Dedifferentiated amniotic fluid mesenchymal stem cell (primary cell): Measurements from ENCODE around the gene SP8.
"Not testable (repeated sequence)": the region's sequence is repeated elsewhere in the genome, so short reads cannot be mapped to it uniquely, and the experiment has no call there.

Experiments
- DNase-seq: peaks from one replicate; pipeline ENCODE4 v3.0.0-alpha.2; 2016; ENCODE audit errors: extremely low spot score

SP8 gene

DNA sequence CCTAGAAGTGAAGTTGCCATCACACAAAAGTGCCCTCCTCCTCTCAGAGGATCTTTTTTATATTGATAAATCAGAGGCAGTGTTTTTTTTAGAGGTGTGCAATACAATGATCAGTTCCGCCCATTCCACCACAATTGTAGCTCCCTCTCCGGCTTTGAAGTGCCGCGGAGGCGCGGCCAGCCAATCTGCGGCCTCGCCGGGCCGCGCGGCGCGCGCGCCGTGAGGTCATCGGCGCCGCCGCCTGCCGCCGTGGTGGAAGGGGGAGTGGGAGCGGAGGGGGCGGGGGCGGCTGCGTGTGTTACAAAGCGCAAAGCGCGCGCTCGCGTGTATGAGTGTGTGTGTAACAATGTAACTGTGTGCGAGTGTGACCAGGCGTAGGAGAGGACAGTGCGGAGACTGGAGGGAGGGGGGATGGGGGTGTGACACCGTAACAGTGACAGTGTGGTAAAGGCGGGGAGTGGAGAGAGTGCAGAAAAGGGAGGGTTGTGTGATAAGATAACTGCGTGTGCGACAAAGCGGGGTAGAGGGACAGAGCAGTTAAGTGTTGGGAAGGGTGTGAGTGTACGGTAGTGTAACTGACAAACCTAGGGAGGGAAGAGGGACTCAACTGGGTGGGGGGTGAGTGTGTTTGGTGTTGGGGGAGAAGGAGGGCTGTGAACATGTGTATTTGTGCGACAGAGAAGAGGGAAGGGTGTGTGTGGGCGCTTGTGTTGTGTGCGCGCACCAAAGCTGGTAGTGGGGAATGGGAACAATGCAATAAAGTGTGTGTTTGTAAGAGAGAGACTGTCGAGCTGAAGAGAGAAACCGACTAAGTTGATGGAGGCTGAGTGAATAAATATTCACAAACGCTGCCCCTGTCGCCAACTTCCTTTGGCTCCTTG, at the start of gene SP8:
Gene SP8, minus strand, starts transcription at position 108 of the 881 bp plus-strand sequence. Its CDS starts 88 bp downstream, at position 20.
- DNase-seq = no peak

DNA sequence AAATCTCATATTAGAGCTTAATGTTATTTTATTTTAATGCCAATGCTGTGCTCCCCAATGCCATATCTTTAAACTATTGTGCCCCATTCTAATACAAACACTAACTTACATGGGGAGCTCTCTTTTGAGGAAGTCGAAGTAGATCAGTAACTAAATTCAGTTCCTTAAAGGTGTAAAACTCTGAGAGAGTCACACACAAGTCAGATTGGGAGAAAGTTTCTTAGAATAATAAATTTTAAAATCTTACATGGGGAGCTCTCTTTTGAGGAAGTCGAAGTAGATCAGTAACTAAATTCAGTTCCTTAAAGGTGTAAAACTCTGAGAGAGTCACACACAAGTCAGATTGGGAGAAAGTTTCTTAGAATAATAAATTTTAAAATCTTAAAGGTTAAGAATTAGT, 49.7 kb upstream of the SP8 start:
- not testable (repeated sequence) for DNase-seq

DNA sequence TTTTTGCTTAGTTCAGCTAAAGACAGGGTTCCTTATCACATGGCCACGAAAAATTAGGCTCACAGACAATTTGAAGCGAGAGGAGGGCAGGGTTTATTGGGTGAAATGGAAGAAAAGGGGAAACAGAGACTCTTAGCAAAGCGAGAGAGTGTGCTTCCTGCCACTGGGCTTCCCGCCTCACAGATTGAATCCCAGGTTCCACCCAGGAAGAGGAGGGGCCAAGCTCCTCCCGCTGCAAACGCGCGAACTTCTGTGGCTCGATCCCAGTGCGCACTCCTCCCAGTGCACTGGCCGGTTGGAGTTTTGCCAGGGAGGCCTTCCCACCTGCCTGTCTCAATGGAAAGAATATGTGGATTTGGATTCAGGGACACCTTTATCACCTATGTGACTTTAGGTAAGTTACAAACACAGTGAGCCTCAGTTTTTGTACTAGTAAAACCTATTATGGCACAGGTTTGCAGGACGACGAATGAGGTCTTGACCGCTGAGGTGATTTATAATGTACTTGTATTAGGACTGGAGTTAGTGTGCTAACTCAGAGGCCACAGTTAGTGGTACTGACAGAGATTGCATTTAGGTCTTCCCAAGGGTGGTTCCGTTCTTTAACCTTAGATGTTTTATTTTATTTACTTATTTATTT, 48.5 kb upstream of the SP8 start:
- no peak for DNase-seq

DNA sequence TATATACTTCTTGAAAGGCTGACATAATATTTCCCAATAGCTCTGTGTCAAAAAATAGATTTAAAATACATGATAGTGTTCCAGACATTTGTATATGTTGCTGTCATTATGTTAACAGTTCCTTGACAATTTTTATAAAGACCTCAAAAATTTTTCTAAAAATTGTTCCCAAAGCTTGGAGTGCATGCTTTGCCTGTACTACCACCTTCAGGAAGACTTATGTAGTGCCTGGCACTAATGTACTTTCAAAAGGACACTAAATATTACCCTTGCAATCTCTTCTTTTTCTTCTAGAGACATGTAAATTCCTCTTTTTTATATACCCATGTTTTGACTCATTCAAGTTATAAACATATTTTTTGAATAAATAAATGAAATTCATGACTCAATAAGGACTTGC, 48.0 kb upstream of the SP8 start:
- no peak for DNase-seq

DNA sequence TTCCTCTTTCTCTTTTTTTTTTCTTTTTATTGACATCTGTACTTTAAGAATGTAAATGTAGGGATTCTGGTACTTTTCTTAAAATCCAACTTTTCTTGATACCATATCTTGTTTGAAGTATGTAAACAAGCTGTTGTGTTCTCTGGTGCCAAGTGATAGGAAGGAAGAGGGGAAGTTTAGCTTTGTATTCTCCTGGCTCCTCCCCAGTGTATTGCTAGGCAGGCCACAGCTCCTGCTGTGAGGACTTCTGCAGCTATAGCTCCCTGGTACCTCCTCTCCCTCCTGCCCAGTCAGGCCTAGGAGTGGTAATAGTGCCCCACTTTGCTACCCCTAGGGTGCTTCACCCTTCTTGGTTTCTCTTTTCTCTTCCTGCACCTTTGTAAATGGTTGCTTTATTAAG, 45.3 kb upstream of the SP8 start:
- DNase-seq = no peak

DNA sequence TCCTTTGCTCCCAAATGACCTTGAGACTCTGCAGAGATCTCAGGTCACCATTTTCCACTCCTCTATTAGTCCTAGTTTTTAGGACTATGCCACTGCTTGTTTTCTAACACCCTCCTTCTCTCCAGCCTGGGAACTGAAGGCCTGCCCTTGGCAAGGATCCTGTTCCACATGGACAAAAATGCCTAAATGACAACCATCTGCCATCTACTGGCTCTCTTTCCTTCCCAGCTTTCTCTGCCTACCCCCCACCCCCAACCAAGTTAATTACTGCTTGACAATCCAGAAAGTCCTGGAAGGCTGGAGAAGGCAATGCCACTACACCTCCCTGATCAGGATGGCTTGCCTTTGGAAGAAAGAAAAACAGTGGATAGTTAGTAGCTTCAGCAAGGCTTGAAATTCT, 44.8 kb upstream of the SP8 start:
- DNase-seq = no peak

DNA sequence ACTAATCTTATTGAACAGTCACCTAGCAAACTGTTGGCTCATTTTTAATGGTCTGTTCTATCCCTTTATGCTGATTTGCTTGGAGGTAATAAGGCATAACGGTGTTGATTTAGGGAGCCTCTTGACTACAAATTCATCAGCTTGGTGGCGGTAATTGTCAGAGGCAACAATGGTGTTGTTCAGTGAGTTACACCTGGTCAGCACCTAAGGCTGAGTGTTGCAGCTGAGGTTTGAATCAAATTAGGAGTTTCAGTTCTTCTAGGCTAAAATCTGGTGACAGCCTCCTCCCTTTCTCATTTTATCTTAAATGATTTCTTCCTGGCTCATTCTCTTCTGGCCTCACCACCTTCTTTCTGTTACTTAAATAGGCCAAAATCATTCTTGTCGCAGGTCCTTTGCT, 42.3 kb upstream of the SP8 start:
- no peak for DNase-seq

DNA sequence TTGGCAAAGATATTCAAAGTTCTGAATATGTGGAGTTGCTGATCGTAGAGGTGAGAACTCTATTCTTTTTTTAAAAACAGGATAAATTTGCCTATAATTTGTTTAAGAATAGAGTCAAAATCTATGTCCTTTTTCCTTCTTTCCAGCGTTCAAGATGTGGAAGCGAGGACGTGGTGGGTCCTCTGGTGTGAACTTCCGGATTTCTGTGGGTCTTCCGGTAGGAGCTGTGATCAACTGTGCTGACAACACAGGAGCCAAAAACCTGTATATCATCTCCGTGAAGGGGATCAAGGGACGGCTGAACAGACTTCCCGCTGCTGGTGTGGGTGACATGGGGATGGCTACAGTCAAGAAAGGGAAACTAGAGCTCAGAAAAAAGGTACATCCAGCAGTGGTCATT, 40.5 kb upstream of the SP8 start:
- no peak for DNase-seq

DNA sequence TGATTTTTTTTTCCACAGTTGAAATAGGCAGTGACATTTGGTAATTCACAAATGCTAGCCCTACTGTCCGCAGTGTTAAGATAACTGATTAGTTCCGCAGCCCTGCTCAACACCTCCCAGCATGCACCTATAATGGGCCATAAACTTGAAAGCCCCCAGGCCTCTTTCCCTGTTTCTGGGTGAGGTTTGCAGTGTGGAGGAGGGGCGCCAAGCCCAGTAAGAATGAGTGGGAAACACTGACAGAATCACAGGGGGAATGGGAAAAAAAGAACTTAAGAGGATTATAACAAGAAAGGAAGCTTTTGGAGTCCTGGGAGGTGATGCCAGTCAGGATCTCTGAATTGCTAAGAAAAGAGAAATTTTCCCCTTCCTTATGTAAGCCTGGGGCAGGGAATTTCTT, 39.6 kb upstream of the SP8 start:
- no peak for DNase-seq

DNA sequence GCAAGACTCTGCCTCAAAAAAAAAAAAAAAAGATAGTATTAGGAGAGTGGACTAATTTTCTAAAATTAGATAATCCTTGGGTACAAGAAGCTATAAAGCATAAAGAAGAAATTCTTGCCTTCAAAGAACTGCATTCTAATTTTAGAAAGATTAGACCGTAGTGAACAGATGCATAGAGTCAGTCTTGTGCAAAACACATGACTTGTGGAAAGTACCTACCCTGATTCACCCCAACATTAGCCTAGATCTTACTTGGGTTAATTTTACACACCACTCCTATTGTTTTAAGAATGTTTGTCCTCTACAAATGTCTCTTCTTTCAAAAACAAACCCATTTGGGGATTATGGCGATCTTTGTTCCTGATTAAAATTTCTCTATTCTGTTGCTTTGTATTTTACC, 38.9 kb upstream of the SP8 start:
- no peak for DNase-seq

DNA sequence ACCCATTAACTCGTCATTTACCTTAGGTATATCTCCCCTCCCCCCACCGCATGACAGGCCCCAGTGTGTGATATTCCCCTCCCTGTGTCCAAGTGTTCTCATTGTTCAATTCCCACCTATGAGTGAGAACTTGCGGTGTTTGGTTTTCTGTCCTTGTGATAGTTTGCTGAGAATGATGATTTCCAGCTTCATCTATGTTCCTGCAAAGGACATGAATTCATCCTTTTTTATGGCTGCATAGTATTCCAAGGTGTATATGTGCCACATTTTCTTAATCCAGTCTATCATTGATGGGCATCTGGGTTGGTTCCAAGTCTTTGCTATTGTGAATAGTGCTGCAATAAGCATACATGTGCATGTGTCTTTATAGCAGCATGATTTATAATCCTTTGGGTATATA, 34.7 kb upstream of the SP8 start:
- not testable (repeated sequence) for DNase-seq

DNA sequence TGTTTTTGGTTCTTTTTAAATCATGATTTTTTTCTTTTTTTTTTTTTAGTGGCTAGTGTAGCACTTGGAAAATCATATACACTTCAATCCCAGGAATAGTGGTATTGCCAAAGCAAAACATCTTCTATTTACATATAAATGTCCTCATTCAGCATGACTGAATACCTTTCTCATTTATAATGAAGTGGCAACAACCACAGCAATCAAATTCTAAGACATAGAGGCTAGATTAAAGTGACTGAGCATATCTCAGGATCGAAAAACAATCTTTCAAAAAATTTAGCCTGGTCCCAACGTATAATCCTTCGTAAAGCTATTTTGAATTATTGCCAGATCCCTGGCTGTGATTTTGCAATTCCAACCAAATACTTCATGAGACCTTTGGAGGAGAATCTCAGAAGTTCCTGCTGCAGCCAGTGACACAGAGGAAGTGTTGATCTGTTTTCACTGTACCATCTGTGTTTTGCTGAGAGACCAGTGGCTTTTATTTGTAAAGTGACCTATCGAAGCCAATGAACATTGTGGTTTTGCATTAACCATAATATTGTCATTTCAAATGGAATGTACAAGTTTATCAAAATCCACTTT, 29.8 kb upstream of the SP8 start:
- DNase-seq = no peak

DNA sequence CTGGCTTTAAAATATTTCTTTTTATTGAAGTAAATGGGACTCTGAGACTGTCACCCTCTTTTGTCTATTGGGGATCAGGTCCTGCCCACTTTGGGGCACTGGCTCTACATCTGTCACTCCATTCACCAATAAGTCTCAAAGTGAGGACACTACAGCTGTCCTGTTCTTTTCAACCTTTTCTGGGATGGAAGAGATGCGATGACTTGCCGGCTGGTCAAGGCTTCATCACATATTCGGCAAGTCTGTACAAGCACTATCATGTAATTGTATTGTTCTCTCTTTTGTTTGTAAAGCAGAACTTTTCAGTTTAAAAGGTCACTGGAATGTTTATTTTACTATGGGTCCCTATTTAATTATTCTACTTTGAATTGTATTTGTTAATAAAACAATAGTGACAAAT, 17.7 kb upstream of the SP8 start:
- no peak for DNase-seq

DNA sequence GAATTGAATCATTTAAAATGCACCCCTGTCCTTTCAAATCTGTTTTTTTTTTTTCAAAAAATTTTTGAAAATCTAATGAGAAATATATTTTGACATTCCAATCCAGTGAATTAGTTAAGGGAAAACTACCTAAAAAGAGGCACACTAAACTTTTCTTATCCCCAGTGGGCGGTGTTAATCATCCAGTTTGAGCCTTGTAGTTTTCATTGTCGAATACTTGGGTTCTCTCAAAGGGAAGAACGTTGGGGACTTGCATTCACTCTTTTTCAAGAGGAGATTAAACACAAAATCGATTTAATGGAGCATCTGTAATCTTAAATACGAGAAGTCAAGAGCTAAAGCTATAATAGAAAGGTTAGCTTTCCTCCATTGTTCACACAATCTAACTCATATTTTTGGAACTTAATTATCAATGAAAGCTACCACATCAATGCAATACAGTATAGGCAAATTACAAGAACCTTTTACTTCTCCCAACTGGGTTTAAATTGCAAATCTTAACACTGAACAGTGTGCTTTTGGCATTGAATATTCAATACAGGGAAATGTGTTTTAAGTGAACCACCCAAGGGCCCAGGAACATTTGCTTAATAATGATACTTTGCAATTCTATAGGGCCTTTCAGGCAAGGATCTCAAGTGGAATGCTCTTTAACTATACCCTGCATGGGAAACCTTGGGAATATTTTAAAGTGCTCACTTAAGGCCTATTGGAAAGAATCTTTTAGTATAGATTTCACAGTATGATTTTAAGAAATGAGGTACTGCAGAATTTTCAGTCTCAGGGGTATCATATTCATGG, 13.1 kb upstream of the SP8 start:
- DNase-seq = no peak

DNA sequence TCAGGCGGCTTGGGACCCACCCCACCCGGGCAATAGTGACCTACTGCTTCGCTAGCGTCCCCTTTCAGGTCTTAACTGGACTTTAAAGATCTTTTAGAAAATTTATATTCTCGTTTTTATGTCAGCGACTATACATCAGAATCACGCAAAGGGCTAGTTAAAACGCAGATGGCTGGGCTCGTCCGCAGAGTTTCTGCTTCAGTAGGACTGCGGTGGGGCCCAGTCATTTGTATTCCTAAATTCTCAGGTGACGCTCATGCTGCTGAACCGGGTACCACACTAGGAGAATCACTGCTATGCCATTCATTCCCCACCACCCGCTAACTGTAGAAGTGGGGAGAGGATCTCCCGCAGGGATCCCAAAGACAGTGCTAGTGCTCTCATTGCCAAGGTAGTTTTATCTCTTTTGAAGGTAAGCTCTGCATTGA, 12.0 kb upstream of the SP8 start:
- DNase-seq = no peak

DNA sequence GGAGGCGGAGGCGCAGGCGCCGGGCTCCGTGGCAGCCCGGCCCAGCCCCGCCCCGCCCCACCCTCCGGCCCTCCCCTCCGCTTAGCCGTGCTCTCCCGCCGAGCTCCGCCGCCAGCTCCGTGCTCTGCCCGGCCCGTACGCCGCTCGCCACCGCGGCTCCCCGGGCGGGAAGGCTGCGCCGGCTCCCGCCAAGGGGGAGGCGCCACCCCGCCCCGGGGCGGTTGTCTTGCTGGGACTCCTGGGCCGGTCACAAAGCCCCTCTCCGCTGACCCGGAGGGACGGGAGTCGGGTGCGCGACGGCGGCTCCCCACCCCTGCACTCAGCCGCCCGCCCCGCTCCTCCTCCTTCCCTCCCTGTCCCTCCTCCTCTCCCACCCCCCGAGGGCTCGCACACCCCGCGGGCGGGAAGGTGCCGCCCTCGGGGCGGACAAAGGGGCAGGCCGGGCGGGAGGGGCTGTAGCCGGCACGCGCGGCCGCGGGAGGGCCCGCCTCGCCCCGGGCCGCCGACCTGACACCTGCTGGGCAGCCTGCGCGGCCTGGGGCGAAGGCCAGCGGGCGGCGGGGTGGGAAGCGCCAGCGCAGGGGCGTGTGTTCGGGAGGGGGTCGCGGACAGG, 11.5 kb upstream of the SP8 start:
- DNase-seq = no peak

DNA sequence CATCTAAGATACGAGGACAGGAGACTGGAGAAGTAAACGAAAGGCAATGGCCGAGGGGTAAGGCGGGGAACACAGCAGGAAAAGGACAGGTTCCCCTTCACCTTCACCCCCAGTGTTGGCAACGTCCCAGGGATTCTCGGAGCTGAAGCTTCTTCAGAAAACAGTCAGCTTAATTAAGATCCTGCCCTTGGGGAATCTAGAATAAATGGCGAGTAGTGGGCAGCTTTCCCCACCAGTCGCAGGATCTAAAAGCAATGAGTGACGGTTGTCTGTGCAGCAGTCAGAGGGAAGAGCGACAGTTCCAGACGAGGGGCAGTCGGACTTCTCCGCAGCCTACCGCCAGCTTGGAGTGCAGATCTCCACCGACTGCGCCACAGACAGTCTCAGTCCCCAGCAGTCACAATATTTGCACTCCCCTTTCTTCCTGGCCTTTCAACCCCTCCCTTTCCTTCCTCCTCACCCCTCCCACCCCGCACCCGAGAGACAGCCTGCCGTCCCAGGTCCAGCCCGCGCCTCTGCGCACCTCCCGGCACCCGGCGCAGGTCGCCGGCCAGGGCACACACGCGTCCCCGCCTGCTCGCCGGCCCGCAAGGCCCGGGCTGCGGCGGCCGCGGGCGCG, 10.9 kb upstream of the SP8 start:
- DNase-seq = no peak

DNA sequence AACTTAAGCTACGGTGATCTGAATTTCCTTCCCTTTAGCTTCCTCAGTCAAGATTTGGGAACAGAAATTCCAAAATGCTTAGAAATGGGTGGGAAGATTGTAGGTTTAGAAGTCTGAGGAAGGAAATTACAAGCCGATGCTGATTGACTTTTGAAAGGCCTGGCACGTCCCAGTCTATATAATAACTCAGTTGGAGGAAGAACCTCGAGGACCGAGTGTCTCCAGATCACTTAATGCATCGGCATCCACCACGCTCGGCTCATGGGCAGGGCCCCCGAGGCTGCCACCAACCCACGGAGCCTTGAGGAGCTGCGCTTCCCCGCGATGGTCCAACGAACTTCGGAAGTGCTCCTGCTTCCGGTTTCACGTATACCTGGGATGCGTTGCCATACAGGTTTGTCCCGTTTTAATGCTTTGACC, 10.4 kb upstream of the SP8 start:
- no peak for DNase-seq

DNA sequence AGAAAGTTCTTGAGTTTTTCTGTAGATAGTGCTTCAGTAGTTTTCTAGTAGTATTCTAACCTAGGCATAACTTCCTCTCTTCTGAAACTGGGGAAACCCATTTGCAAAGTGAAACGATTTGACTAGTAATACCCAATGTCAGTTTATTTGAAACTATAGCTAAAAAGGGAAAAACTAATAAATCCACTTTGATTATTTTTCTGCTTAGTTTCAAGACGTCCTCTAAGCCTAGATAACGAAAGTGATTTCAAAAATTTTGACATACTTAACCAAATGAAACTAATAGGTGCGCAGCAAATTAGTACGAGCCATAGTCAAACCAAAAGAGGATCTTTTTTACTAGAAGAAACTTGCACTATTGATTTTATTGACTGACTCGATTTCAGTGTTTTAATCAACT, 9.8 kb upstream of the SP8 start:
- DNase-seq = no peak

DNA sequence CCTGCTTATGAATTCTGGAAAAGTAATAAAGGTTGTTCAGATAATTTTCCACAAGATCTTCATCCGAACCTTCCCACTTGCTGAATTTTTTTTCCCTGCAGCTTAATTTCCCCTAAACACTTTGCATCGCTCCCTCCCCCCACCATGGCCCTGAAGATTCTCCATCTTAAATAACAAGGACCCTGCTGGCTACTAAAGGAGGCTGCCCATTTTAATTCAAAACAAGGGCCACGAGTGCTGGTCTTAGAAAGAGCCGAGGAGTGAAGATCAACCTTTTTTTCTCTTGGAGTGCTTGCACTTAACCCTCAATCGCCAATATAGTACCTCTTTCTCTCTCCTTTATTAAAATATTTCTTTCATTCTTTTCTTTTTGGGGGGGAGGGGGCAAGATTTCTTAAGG, 9.2 kb upstream of the SP8 start:
- DNase-seq = no peak

DNA sequence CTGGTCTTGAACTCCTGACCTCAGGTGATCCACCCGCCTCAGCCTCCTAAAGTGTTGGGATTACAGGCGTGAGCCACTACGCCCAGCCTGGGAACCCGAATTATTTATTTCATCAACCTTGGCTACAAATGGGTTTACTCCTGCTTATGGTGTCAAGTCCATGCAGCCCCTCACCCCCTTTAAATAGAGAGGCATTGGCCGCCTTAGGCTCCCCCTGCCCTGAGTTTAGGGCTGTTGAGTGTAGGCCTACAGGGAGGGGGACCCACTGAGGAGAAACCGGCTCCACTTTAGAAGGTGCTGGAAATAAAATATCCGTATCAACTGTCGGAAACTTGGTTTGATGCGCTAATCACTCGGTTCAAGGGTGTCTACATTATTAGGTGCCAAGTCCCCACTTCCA, 8.7 kb upstream of the SP8 start:
- no peak for DNase-seq
